KMS-11 (cell line): Measurements from ENCODE around the gene SDC3.

Experiments
- H2AFZ ChIP-seq: fragments of 200-600 bp; sonication (generic); 2 replicates; pipeline ENCODE4 v1.6.1; 2016; ENCODE audit warnings: antibody characterized with exemption, mixed run types, low read depth
- H3K27ac ChIP-seq: fragments of 200-600 bp; sonication (generic); 2 replicates; pipeline ENCODE4 v1.6.1; 2016; ENCODE audit warnings: mild to moderate bottlenecking, mixed run types
- H3K27me3 ChIP-seq: fragments of 200-600 bp; sonication (generic); 2 replicates; pipeline ENCODE4 v1.6.1; 2017; ENCODE audit warnings: mild to moderate bottlenecking, low read depth, mixed run types, moderate library complexity; ENCODE audit not compliant: insufficient read depth
- H3K36me3 ChIP-seq: fragments of 200-600 bp; sonication (generic); 2 replicates; pipeline ENCODE4 v1.6.1; 2017; ENCODE audit warnings: mild to moderate bottlenecking, mixed run types; ENCODE audit not compliant: insufficient read depth
- H3K4me1 ChIP-seq: fragments of 200-600 bp; sonication (generic); 2 replicates; pipeline ENCODE4 v1.6.1; 2016; ENCODE audit warnings: mild to moderate bottlenecking, low read depth, mixed run types; ENCODE audit not compliant: poor library complexity, severe bottlenecking
- H3K4me2 ChIP-seq: fragments of 200-600 bp; sonication (generic); 2 replicates; pipeline ENCODE4 v1.7.0; 2016; ENCODE audit warnings: mild to moderate bottlenecking, mixed run types
- H3K4me3 ChIP-seq: fragments of 200-600 bp; sonication (generic); IDR thresholded peaks from 2 replicates; pipeline ENCODE4 v1.6.1; 2017; ENCODE audit warnings: low read depth, low read length, mixed read lengths; ENCODE audit not compliant: insufficient read depth
- H3K79me2 ChIP-seq: fragments of 200-600 bp; sonication (generic); 2 replicates; pipeline ENCODE4 v1.6.1; 2016; ENCODE audit warnings: low read depth, mixed run types; ENCODE audit not compliant: insufficient read depth
- H3K9ac ChIP-seq: fragments of 200-600 bp; sonication (generic); 2 replicates; pipeline ENCODE4 v1.6.1; 2016; ENCODE audit warnings: mild to moderate bottlenecking, mixed run types
- H4K20me1 ChIP-seq: fragments of 200-600 bp; sonication (generic); 2 replicates; pipeline ENCODE4 v1.6.1; 2016; ENCODE audit warnings: mild to moderate bottlenecking, mixed run types; ENCODE audit not compliant: insufficient read depth
- CTCF ChIP-seq: fragments of 200-600 bp; sonication (generic); conservative IDR thresholded peaks from 2 replicates; pipeline ENCODE4 v1.6.1; 2017; ENCODE audit warnings: low read depth, mild to moderate bottlenecking, antibody characterized with exemption, low read length, moderate library complexity, mixed read lengths

The SDC3 gene

DNA sequence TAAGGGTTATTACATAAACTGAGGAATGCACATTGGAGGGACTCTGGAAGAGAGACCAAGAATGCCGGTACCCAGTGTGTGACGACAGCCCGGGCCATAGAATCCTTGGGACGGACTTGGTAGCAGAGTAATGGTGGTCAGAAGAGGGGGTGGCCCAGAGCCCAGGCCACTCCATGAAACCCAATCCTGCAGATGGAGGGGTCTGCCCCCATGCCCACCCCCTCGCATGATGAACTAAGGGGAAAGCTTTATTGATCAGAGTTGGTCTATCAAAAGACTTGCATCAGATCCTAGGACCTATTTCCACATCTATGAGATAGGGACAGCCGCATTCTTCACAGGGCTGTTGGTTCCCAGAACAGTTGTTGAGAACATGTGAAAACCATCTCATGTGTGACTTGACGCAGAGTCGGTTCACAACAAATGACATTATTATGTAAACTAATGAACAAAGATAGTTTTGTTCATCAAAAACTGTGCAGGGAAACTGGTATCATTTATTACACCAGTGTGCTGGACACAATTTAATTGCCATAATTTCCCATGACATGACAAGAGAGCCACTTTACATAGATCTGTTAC lies 21.5 kb upstream of the SDC3 start:
- no peaks in the 10 kb centered on the region for H3K27me3 ChIP-seq
- H4K20me1 ChIP-seq = no peaks in the 10 kb centered on the region
- H3K36me3 ChIP-seq = no peaks in the 10 kb centered on the region
- no peak overlapping the region for H2AFZ ChIP-seq
- no peaks in the 10 kb centered on the region for H3K4me1 ChIP-seq
- H3K4me3 ChIP-seq = no peak overlapping the region
- H3K79me2 ChIP-seq = no peaks in the 10 kb centered on the region
- no peak overlapping the region for H3K9ac ChIP-seq
- H3K27ac ChIP-seq = no peak overlapping the region
- H3K4me2 ChIP-seq = no peak overlapping the region
- no peak for TF ChIP-seq CTCF

GRCh38 chr1:30929135-30929889 lies 20.8 kb upstream of the SDC3 start:
- no peaks in the 10 kb centered on the region for H3K27me3 ChIP-seq
- no peaks in the 10 kb centered on the region for H3K79me2 ChIP-seq
- no peak overlapping the region for H3K9ac ChIP-seq
- H2AFZ ChIP-seq = no peak overlapping the region
- no peaks in the 10 kb centered on the region for H3K36me3 ChIP-seq
- peak; percentile 89 for TF ChIP-seq CTCF
- no peaks in the 10 kb centered on the region for H4K20me1 ChIP-seq
- no peak overlapping the region for H3K4me3 ChIP-seq
- no peaks in the 10 kb centered on the region for H3K4me1 ChIP-seq
- H3K4me2 ChIP-seq = no peak overlapping the region
- no peak overlapping the region for H3K27ac ChIP-seq

GRCh38 chr1:30928789-30929134 lies 20.2 kb upstream of the SDC3 start:
- Histone ChIP-seq H3K4me3 (no peak overlapping the region), H3K4me2 (no peak overlapping the region), H3K27ac (no peak overlapping the region), H2AFZ (no peak overlapping the region), H3K79me2 (no peaks in the 10 kb centered on the region), H3K36me3 (no peaks in the 10 kb centered on the region), H3K9ac (no peak overlapping the region), H3K4me1 (no peaks in the 10 kb centered on the region), H4K20me1 (no peaks in the 10 kb centered on the region), H3K27me3 (no peaks in the 10 kb centered on the region)
- TF ChIP-seq CTCF = no peak

DNA sequence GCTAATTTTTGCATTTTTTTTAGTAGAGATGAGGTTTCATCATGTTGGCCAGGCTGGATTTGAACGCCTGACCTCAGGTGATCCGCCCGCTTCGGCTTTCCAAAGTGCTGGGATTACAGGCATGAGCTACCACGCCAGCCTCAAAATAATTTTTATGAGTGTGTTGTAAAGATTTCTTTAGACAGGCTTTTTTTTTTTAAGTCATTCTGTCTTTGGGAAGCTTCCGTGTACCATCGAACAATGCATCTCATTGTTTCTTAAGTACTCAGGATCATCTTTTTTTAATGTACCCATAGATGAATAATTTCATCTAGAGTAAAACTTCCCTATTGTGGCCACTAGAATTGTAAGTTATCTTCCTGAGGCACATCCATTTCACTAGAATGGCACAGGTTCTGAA lies 19.6 kb upstream of the SDC3 start:
- Histone ChIP-seq H3K9ac (no peak overlapping the region), H3K4me2 (no peak overlapping the region), H3K79me2 (no peaks in the 10 kb centered on the region), H2AFZ (no peak overlapping the region), H4K20me1 (no peaks in the 10 kb centered on the region), H3K4me1 (peaks cover 5% of the 10 kb centered on the region), H3K36me3 (no peaks in the 10 kb centered on the region), H3K27me3 (no peaks in the 10 kb centered on the region), H3K4me3 (no peak overlapping the region), H3K27ac (no peak overlapping the region)
- TF ChIP-seq CTCF = no peak
